ENCODE results near the gene WLS. TPM values are rescaled to one million over a fixed set of nuclear protein-coding genes. Genes with fewer than 3 reads are reported as not detected.
"Not testable (repeated sequence)": the region's sequence is repeated elsewhere in the genome, so short reads cannot be mapped to it uniquely, and the experiment has no call there.

Gene WLS
- total RNA-seq, result not detected

- ATAC-seq, result no peak
- Mint-ChIP-seq H3K36me3 (ENCODE audit: low read depth) (no peaks in the 10 kb centered on the region), H3K9me3 (ENCODE audit: low read depth) (no peaks in the 10 kb centered on the region), H3K27me3 (peaks cover 43% of the 10 kb centered on the region), H3K4me3 (no peak within 1 kb of the TSS), H3K4me1 (peaks cover 12% of the 10 kb centered on the region), H3K27ac (no peak within 1 kb of the TSS)
- intact Hi-C loops (cut with DNase I, micrococcal nuclease), result no loop called here
- CTCF ChIA-PET, result interaction anchor here (0.7 kb wide), 1 partner anchor 83 kb away, joined by 3 read pairs; no protein-coding TSS in a partner anchor
- POLR2A ChIA-PET, result no interaction called here
- no peak for DNase-seq
Observed at GRCh38 chr1:68232289-68233148, at the start of gene WLS. Gene WLS (minus strand): TSS chr1:68232523. CDS start chr1:68232299, 224 bp downstream.

- ATAC-seq (no peak), DNase-seq (no peak)
- intact Hi-C loops (cut with DNase I, micrococcal nuclease), result no loop called here
- no peak overlapping the region for H3K4me3 Mint-ChIP-seq
- no peaks in the 10 kb centered on the region for H3K27me3 Mint-ChIP-seq
- CTCF ChIA-PET, result no interaction called here
- H3K9me3 Mint-ChIP-seq (ENCODE audit: low read depth), result no peaks in the 10 kb centered on the region
- H3K36me3 Mint-ChIP-seq (ENCODE audit: low read depth), result no peaks in the 10 kb centered on the region
- no peak overlapping the region for H3K27ac Mint-ChIP-seq
- POLR2A ChIA-PET, result no interaction called here
- H3K4me1 Mint-ChIP-seq, result no peaks in the 10 kb centered on the region
Observed at GRCh38 chr1:68280286-68280685, 48.0 kb upstream of the WLS start.

DNA sequence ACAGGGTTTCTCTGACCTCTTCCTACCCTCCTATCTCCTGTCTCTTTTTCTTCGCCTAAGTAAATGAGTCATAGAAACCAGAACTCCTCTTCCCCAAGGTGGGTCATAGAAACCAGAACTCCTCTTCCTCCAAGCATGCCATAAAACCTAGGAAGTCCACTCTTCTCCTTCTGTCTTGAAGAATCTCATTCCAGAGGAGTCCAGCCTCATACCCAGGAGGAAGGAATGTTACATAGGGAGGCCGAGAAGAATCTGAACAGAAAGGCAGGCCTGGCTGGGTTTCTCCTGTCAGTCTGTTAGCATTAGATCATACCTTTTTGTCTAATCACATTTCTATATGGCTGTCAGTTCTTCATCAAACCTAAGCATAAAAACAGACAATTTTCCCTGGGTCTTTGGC, 47.5 kb upstream of the WLS start:
- Mint-ChIP-seq H3K4me1 (no peaks in the 10 kb centered on the region), H3K27me3 (no peaks in the 10 kb centered on the region), H3K4me3 (no peak overlapping the region), H3K9me3 (ENCODE audit: low read depth) (no peaks in the 10 kb centered on the region), H3K36me3 (ENCODE audit: low read depth) (no peaks in the 10 kb centered on the region), H3K27ac (no peak overlapping the region)
- intact Hi-C loops (cut with DNase I, micrococcal nuclease), result no loop called here
- ChIA-PET CTCF (no interaction called here), POLR2A (no interaction called here)
- no peak for ATAC-seq
- DNase-seq, result no peak

DNA sequence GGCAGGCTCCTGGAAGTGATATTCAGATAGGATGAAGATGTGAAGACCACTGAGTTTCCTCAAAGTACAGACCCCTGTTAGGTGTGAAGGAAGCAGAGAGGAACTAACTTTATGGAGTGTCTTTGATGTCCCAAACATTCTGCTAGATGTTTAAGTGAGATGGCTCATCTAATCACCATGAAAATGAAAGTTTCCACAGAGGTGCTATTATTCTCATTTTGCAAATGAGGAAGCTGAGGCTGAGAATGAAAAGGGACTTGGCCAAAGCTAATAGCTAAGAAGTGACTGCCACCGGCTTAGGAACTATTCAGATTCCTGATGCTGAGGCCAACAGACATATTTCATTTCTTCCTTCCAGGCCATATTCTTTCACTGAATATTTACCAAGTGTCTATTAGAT, 45.9 kb upstream of the WLS start:
- DNase-seq (no peak), ATAC-seq (no peak)
- H3K27ac Mint-ChIP-seq, result no peak overlapping the region
- H3K27me3 Mint-ChIP-seq, result no peaks in the 10 kb centered on the region
- intact Hi-C loops (cut with DNase I, micrococcal nuclease), result no loop called here
- no peaks in the 10 kb centered on the region for H3K4me1 Mint-ChIP-seq
- H3K9me3 Mint-ChIP-seq (ENCODE audit: low read depth), result no peaks in the 10 kb centered on the region
- H3K36me3 Mint-ChIP-seq (ENCODE audit: low read depth), result no peaks in the 10 kb centered on the region
- ChIA-PET POLR2A (no interaction called here), CTCF (no interaction called here)
- H3K4me3 Mint-ChIP-seq, result no peak overlapping the region

GRCh38 chr1:68276448-68276847, 44.1 kb upstream of the WLS start:
- H3K4me3 Mint-ChIP-seq, result no peak overlapping the region
- no peaks in the 10 kb centered on the region for H3K36me3 Mint-ChIP-seq (ENCODE audit: low read depth)
- ATAC-seq (no peak), DNase-seq (no peak)
- no peak overlapping the region for H3K27ac Mint-ChIP-seq
- ChIA-PET POLR2A (no interaction called here), CTCF (no interaction called here)
- H3K9me3 Mint-ChIP-seq (ENCODE audit: low read depth), result no peaks in the 10 kb centered on the region
- H3K4me1 Mint-ChIP-seq, result no peaks in the 10 kb centered on the region
- no peaks in the 10 kb centered on the region for H3K27me3 Mint-ChIP-seq
- intact Hi-C loops (cut with DNase I, micrococcal nuclease), result no loop called here

- no peaks in the 10 kb centered on the region for H3K4me1 Mint-ChIP-seq
- H3K27me3 Mint-ChIP-seq, result no peaks in the 10 kb centered on the region
- no peak for DNase-seq
- no peak overlapping the region for H3K4me3 Mint-ChIP-seq
- no peaks in the 10 kb centered on the region for H3K36me3 Mint-ChIP-seq (ENCODE audit: low read depth)
- ChIA-PET CTCF (no interaction called here), POLR2A (no interaction called here)
- no peak overlapping the region for H3K27ac Mint-ChIP-seq
- no peaks in the 10 kb centered on the region for H3K9me3 Mint-ChIP-seq (ENCODE audit: low read depth)
- ATAC-seq, result no peak
- intact Hi-C loops (cut with DNase I, micrococcal nuclease), result no loop called here
Observed at GRCh38 chr1:68273530-68273929, 41.2 kb upstream of the WLS start.

DNA sequence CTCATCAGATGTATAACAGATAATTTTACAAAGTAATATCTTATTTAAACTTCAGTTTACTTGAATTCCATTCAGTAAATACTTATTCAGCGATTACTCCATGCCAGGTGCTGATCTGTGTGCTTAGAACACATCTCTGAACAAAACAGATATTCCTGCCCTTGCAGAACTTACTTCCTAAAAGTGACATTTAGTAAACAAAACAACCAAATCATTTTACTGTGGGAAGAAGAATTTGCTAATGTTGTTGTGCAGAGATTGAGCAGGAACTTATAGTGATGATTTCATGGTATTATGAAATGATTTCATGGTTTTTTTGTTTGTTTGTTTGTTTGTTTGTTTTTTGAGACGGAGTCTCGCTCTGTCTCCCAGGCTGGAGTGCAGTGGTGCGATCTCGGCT, 39.3 kb upstream of the WLS start:
- H3K27me3 Mint-ChIP-seq, result no peaks in the 10 kb centered on the region
- H3K9me3 Mint-ChIP-seq (ENCODE audit: low read depth), result no peaks in the 10 kb centered on the region
- H3K27ac Mint-ChIP-seq, result no peak overlapping the region
- H3K4me1 Mint-ChIP-seq, result no peaks in the 10 kb centered on the region
- intact Hi-C loops (cut with DNase I, micrococcal nuclease), result no loop called here
- H3K36me3 Mint-ChIP-seq (ENCODE audit: low read depth), result no peaks in the 10 kb centered on the region
- DNase-seq (no peak), ATAC-seq (no peak)
- CTCF ChIA-PET, result no interaction called here
- POLR2A ChIA-PET, result no interaction called here
- no peak overlapping the region for H3K4me3 Mint-ChIP-seq

DNA sequence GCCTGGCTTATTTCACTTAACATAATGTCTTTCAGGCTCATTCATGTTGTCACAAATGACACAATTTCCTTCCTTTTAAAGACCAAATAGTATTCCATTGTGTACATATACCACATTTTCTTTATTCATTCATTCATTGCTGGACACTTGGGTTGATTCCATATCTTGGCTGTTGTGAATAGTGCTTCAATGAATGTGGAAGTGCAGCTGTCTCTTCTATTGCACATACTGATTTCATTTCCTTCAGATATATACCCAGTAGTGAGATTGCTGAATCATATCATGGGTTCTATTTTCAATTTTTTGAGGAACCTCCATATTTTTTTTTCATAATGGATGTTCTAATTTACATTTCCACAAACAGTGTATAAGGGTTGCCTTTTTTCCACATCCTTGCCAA, 38.6 kb upstream of the WLS start:
- Mint-ChIP-seq H3K9me3 (ENCODE audit: low read depth) (no peaks in the 10 kb centered on the region), H3K27ac (no peak overlapping the region), H3K36me3 (ENCODE audit: low read depth) (no peaks in the 10 kb centered on the region), H3K27me3 (no peaks in the 10 kb centered on the region), H3K4me3 (no peak overlapping the region), H3K4me1 (no peaks in the 10 kb centered on the region)
- POLR2A ChIA-PET, result no interaction called here
- CTCF ChIA-PET, result interaction anchor here (0.7 kb wide), 1 partner anchor 443 kb away, joined by 3 read pairs; no protein-coding TSS in a partner anchor
- ATAC-seq (no peak), DNase-seq (no peak)
- intact Hi-C loops (cut with DNase I, micrococcal nuclease), result no loop called here

DNA sequence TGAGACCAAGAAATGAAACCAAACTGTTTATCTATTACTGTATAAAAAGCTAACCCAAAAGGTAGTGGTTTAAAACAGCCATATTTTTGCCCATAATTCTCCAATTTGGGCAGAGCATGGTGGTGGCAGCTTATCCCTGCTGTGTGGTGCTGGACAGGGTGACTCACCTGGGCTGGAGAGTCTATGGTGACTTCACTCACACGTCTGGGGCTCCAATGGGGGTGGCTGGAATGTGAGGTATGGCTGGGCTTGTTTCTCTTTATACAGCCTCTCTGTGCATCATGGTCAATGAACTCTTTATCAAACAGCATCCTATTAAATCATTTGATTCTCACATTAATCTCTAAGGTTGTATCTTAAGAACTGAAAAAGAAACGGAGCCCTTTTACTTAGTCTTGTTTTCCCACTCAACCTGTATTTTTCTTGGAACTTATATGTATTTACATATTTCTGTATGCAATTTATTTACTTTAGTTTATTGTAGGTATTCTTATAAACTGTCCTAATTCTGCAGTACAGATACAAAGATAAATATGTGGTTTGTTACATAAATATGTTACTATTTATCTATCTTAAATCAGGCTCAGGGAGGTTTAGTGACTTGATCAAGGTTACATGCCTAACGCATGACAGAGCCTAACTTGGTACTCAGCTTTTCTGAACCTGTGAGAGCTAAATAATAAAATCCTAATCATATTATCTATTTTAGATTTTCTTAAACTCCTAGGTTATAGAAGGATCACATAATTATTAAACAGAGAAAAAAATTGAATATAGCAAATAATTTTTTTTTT, 37.5 kb upstream of the WLS start:
- H3K36me3 Mint-ChIP-seq (ENCODE audit: low read depth), result no peaks in the 10 kb centered on the region
- H3K4me1 Mint-ChIP-seq, result no peaks in the 10 kb centered on the region
- no peak overlapping the region for H3K27ac Mint-ChIP-seq
- H3K27me3 Mint-ChIP-seq, result no peaks in the 10 kb centered on the region
- DNase-seq (no peak), ATAC-seq (no peak)
- H3K9me3 Mint-ChIP-seq (ENCODE audit: low read depth), result no peaks in the 10 kb centered on the region
- POLR2A ChIA-PET, result no interaction called here
- no peak overlapping the region for H3K4me3 Mint-ChIP-seq
- CTCF ChIA-PET, result no interaction called here
- intact Hi-C loops (cut with DNase I, micrococcal nuclease), result no loop called here

DNA sequence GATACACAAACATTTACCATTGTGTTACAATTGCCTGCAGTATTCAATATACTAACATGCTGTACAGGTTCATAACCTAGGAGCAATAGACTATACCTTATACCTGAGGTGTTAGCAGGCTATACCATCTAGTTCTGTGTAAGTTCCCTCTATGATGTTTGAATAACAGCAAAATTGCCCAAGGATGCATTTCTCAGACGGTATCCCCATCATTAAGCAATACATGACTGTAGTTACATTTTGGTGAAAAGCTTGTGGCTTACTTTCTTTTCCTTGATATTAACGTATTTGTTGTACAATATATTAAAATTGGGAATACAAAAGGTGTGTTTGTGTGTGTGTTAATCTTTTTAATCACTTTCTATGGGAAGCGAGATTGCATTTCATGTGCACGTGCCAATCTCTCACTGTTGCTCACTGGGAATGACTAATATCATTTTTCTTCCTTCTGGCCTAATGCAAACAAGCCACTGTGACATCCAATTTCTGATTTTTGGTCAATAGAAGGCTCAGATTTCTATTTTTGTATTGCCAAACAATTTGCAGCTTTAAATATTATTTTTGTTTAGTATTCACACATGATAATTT, 36.7 kb upstream of the WLS start:
- no peak overlapping the region for H3K27ac Mint-ChIP-seq
- ATAC-seq, result no peak
- H3K27me3 Mint-ChIP-seq, result peaks cover under 1% of the 10 kb centered on the region
- no peak overlapping the region for H3K4me3 Mint-ChIP-seq
- intact Hi-C loops (cut with DNase I, micrococcal nuclease), result no loop called here
- CTCF ChIA-PET, result no interaction called here
- no peaks in the 10 kb centered on the region for H3K9me3 Mint-ChIP-seq (ENCODE audit: low read depth)
- no peaks in the 10 kb centered on the region for H3K4me1 Mint-ChIP-seq
- no peak for DNase-seq
- POLR2A ChIA-PET, result no interaction called here
- H3K36me3 Mint-ChIP-seq (ENCODE audit: low read depth), result no peaks in the 10 kb centered on the region

DNA sequence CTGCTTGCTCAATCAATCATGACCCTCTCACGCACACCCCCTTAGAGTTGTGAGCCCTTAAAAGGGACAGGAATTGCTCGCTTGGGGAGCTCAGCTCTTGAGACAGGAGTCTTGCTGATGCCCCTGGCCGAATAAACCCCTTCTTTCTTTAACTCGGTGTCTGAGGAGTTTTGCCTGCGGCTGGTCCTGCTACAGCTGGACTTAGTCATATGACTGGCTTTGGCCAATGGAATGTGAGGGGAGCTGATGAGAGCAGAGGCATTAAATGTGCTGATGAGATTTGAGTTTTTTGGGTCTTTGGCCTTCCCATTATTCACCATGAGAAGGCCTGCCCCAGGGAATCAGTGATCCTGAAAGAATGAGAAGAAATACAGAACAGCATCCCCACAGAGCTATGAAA, 24.5 kb upstream of the WLS start:
- H3K27ac Mint-ChIP-seq; H3K4me1 Mint-ChIP-seq; intact Hi-C loops (cut with DNase I, micrococcal nuclease); POLR2A ChIA-PET; H3K27me3 Mint-ChIP-seq; DNase-seq; H3K36me3 Mint-ChIP-seq (ENCODE audit: low read depth); H3K4me3 Mint-ChIP-seq; ATAC-seq; H3K9me3 Mint-ChIP-seq (ENCODE audit: low read depth): not testable (repeated sequence)
- CTCF ChIA-PET, result interaction anchor here (0.6 kb wide), 1 partner anchor 555 kb away, joined by 4 read pairs; no protein-coding TSS in a partner anchor

DNA sequence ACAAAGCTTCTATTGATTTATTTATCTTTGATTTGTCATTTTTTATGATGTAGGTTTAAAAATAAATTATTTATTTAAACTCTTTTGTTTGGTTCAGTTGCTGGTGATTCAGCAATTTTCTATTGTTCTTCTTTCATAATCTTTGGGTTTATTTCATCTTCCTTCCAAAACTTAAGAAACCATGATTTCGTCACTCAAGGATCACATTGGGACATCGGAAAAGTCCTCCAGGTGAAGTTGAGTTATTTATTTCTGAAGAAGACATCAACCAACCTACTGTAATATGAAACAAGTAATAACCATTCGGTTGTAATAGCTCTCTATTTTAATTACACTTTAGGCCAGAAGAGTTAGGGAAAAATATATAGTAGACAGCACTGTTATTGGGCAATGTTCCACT, 23.0 kb upstream of the WLS start:
- DNase-seq (no peak), ATAC-seq (no peak)
- H3K27me3 Mint-ChIP-seq, result no peaks in the 10 kb centered on the region
- ChIA-PET POLR2A (no interaction called here), CTCF (no interaction called here)
- H3K27ac Mint-ChIP-seq, result no peak overlapping the region
- peaks cover 2% of the 10 kb centered on the region for H3K9me3 Mint-ChIP-seq (ENCODE audit: low read depth)
- no peaks in the 10 kb centered on the region for H3K36me3 Mint-ChIP-seq (ENCODE audit: low read depth)
- no peaks in the 10 kb centered on the region for H3K4me1 Mint-ChIP-seq
- H3K4me3 Mint-ChIP-seq, result no peak overlapping the region
- intact Hi-C loops (cut with DNase I, micrococcal nuclease), result no loop called here

Measured in activated CD4-positive, alpha-beta T cell treated with anti-CD3 and anti-CD28 coated beads for 36 hours (primary cell).